Activated B cell treated with CpG ODN at 0.5 μM for 24 hours (primary cell): ENCODE data around the gene FAM168A. TPM values are rescaled to one million over a fixed set of nuclear protein-coding genes. Genes with fewer than 3 reads are reported as not detected.

Source experiments
- ATAC-seq: fragments of 200-7000 bp; cut with Tn5 transposase; one replicate; pipeline ENCODE4 v1.10.0; 2021; ENCODE audit warnings: low read depth, mild to moderate bottlenecking, moderate library complexity
- CTCF ChIA-PET: fragments of 350-600 bp; sonication (Branson Sonifier 250); formaldehyde crosslinking; loops from one replicate; lab custom pipeline; 2021; ENCODE audit warnings: antibody characterized with exemption; lab: Charles Lee
- POLR2A ChIA-PET: fragments of 350-600 bp; sonication (Branson Sonifier 250); formaldehyde crosslinking; loops from one replicate; lab custom pipeline; 2021; ENCODE audit warnings: antibody characterized with exemption; lab: Charles Lee
- DNase-seq: peaks from one replicate; pipeline ENCODE4 v3.0.0; 2022
- H3K27ac Mint-ChIP-seq: one replicate; pipeline ENCODE4 v1.8.0; 2020; ENCODE audit warnings: mixed read lengths
- H3K27me3 Mint-ChIP-seq: one replicate; pipeline ENCODE4 v1.8.0; 2021; ENCODE audit warnings: mixed read lengths
- H3K36me3 Mint-ChIP-seq: one replicate; pipeline ENCODE4 v1.8.0; 2021; ENCODE audit warnings: low read depth, mixed read lengths
- H3K4me1 Mint-ChIP-seq: one replicate; pipeline ENCODE4 v1.8.0; 2021; ENCODE audit warnings: mixed read lengths
- H3K4me3 Mint-ChIP-seq: one replicate; pipeline ENCODE4 v1.8.0; 2020; ENCODE audit warnings: mild to moderate bottlenecking, mixed read lengths
- H3K9me3 Mint-ChIP-seq: one replicate; pipeline ENCODE4 v1.8.0; 2020; ENCODE audit warnings: mixed read lengths
- CTCF ChIP-seq: fragments of 200-600 bp; IDR thresholded peaks from one replicate; pipeline ENCODE4 v1.8.0; 2022; ENCODE audit warnings: antibody characterized with exemption, mild to moderate bottlenecking
- intact Hi-C: fragments of 100-400 bp; cut with micrococcal nuclease; formaldehyde crosslinking; loops from one replicate; pipeline ENCODE4 v1.15.1; 2024
- total RNA-seq: library from RNA; stranded (reverse); gene quantifications from 2 replicates; pipeline ENCODE4 v1.2.3, GENCODE V29; 2022

The FAM168A gene
- total RNA-seq, 1 donor from 2014 or later: 16.5 TPM

- Mint-ChIP-seq H3K4me1 (peaks cover 13% of the 10 kb centered on the region), H3K9me3 (no peaks in the 10 kb centered on the region), H3K4me3 (no peak overlapping the region), H3K36me3 (no peaks in the 10 kb centered on the region), H3K27ac (no peak overlapping the region), H3K27me3 (no peaks in the 10 kb centered on the region)
- ATAC-seq: no peak
- intact Hi-C loops: no loop called here
- POLR2A ChIA-PET: no interaction called here
- DNase-seq: no peak
- CTCF ChIA-PET: no interaction called here
- TF ChIP-seq CTCF: no peak
Measured at GRCh38 chr11:73539506-73540084, 58.3 kb downstream of the FAM168A start.

GRCh38 chr11:73538381-73538872 lies 59.5 kb downstream of the FAM168A start:
- Mint-ChIP-seq H3K4me3 (no peak overlapping the region), H3K27me3 (no peaks in the 10 kb centered on the region), H3K36me3 (no peaks in the 10 kb centered on the region), H3K27ac (no peak overlapping the region), H3K9me3 (no peaks in the 10 kb centered on the region), H3K4me1 (peaks cover 13% of the 10 kb centered on the region)
- no peak for DNase-seq
- ATAC-seq: no peak
- CTCF ChIA-PET: no interaction called here
- intact Hi-C loops: no loop called here
- no peak for TF ChIP-seq CTCF
- POLR2A ChIA-PET: no interaction called here

GRCh38 chr11:73537969-73538368 lies 59.9 kb downstream of the FAM168A start:
- no peak overlapping the region for H3K4me3 Mint-ChIP-seq
- CTCF ChIA-PET: no interaction called here
- POLR2A ChIA-PET: no interaction called here
- no peaks in the 10 kb centered on the region for H3K27me3 Mint-ChIP-seq
- intact Hi-C loops: no loop called here
- peaks cover 13% of the 10 kb centered on the region for H3K4me1 Mint-ChIP-seq
- no peaks in the 10 kb centered on the region for H3K9me3 Mint-ChIP-seq
- ATAC-seq: no peak
- H3K36me3 Mint-ChIP-seq: no peaks in the 10 kb centered on the region
- no peak overlapping the region for H3K27ac Mint-ChIP-seq
- DNase-seq: no peak
- no peak for TF ChIP-seq CTCF

- TF ChIP-seq CTCF: no peak
- Mint-ChIP-seq H3K27me3 (no peaks in the 10 kb centered on the region), H3K36me3 (no peaks in the 10 kb centered on the region), H3K4me1 (peaks cover 13% of the 10 kb centered on the region), H3K27ac (no peak overlapping the region), H3K9me3 (no peaks in the 10 kb centered on the region), H3K4me3 (no peak overlapping the region)
- CTCF ChIA-PET: no interaction called here
- POLR2A ChIA-PET: no interaction called here
- ATAC-seq: no peak
- intact Hi-C loops: no loop called here
- DNase-seq: no peak
Measured at GRCh38 chr11:73536961-73537360, 61.0 kb downstream of the FAM168A start.

GRCh38 chr11:73532310-73532709 lies 65.6 kb downstream of the FAM168A start:
- Mint-ChIP-seq H3K27ac (no peak overlapping the region), H3K9me3 (no peaks in the 10 kb centered on the region), H3K36me3 (no peaks in the 10 kb centered on the region), H3K27me3 (no peaks in the 10 kb centered on the region), H3K4me1 (peaks cover 21% of the 10 kb centered on the region), H3K4me3 (no peak overlapping the region)
- ATAC-seq (no peak), DNase-seq (no peak)
- POLR2A ChIA-PET: no interaction called here
- intact Hi-C loops: no loop called here
- TF ChIP-seq CTCF: no peak
- CTCF ChIA-PET: no interaction called here
